Adrenal gland (tissue), 12 donors: ENCODE data around the gene PTBP2. TPM values are rescaled to one million over a fixed set of nuclear protein-coding genes. Genes with fewer than 3 reads are reported as not detected.

Experiments used
- DNase-seq, 7 donors: peaks; one replicate each; pipeline ENCODE4 v3.0.0-alpha.2; 2019 to 2020
- H3K27ac ChIP-seq, 5 donors: fragments of 200-600 bp; sonication (generic) in 4 of 5; 1 replicate in 3 of 5; 2 replicates in 2 of 5; pipeline versions ENCODE4 v1.5.1 to v1.8.0; 2016 to 2020; ENCODE audit warnings: mild to moderate bottlenecking in 1 of 5
- H3K27me3 ChIP-seq: fragments of 200-600 bp; 2 replicates; pipeline ENCODE4 v1.8.0; 2021
- H3K36me3 ChIP-seq, 2 donors: fragments of 200-600 bp; replicated peaks in 1 of 2; 1 replicate in 1 of 2; 2 replicates in 1 of 2; pipeline versions ENCODE4 v1.5.1 to v1.8.0; 2018 to 2022
- H3K4me1 ChIP-seq, 2 donors: fragments of 200-600 bp; replicated peaks in 1 of 2; 1 replicate in 1 of 2; 2 replicates in 1 of 2; pipeline versions ENCODE4 v1.5.1 to v1.8.0; 2018 to 2021
- H3K4me3 ChIP-seq, 4 donors: fragments of 200-600 bp; sonication (generic) in 3 of 4; one replicate each; pipeline ENCODE4 v1.5.1; 2016 to 2018
- H3K9me3 ChIP-seq, 3 donors: fragments of 200-600 bp; sonication (generic) in 1 of 3; replicated peaks in 1 of 3; 1 replicate in 2 of 3; 2 replicates in 1 of 3; pipeline versions ENCODE4 v1.5.1 to v1.8.0; 2016 to 2021
- POLR2A ChIP-seq, 2 donors: fragments of 450-650 bp; IDR thresholded peaks; one replicate each; pipeline ENCODE4 v1.6.1; 2017; ENCODE audit warnings: antibody characterized with exemption in 2 of 2, mild to moderate bottlenecking in 2 of 2, moderate library complexity in 1 of 2
- WGBS, 4 donors: extraction: QIAGEN DNeasy Blood & Tissue Kit in 2 of 4; methylation state at CpG; one replicate each; pipeline versions ENCODE4 v1.1.5 to v1.1.7; 2013 to 2017; 5-methylcytosine and 5-hydroxymethylcytosine counted together
- intact Hi-C, 2 donors: fragments of 100-400 bp; cut with DNase I; formaldehyde crosslinking; loops; one replicate each; pipeline versions ENCODE4 v1.14.1 to v1.15.0; 2022 to 2023
- polyA plus RNA-seq, 3 donors: library from polyadenylated mRNA; stranded (reverse); fragments of 200-250 nt in 2 of 3; fragments of 350-450 nt in 1 of 3; fragmentation: Illumina TruSeq in 1 of 3; extraction: RNeasy Lipid Tissue Mini Kit (QIAGEN cat#74804) in 1 of 3; gene quantifications; one replicate each; pipeline ENCODE4 v1.2.3, GENCODE V29; 2013 to 2014
- total RNA-seq, 9 donors: library from RNA; depleted of rRNA in 4 of 9; stranded (reverse); fragments of >200 nt in 4 of 9; fragments of 120-200 nt in 1 of 9; fragmentation: NEBNext Ultra II Directional in 1 of 9; extraction: Animal tissue kit (Norgen Biotek cat#: 25700) in 1 of 9; gene quantifications; one replicate each; pipeline versions ENCODE4 v1.1.0 to v1.2.4, GENCODE V29; 2013 to 2023
- TF ChIP-seq, protein P1 (sequence below), 6 experiments: fragments of 450-650 bp in 4 of 6; fragments of 200-600 bp in 2 of 6; sonication (generic) in 1 of 6; IDR thresholded peaks; 1 replicate in 5 of 6; 2 replicates in 1 of 6; pipeline versions ENCODE4 v1.5.1 to v1.8.0; 2016 to 2021; ENCODE audit warnings: antibody characterized with exemption in 6 of 6, mild to moderate bottlenecking in 2 of 6, moderate library complexity in 1 of 6
- donor health status: healthy with polysubstance abuse.
- donor health status: Bipolar disorder and iron deficiency.
- donor health status: DM: yes; HTN: yes; CAD: no.
- donor health status: DM: no; HTN: no; CAD: no.
- donor health status: DM: no; HTN: no; CAD: no.
- donor health status: DM: yes; HTN: yes; CAD: no.

PTBP2 gene
- total and polyA plus RNA-seq, 12 donors = 6.2 to 42.4 (median 20.1) TPM

DNA sequence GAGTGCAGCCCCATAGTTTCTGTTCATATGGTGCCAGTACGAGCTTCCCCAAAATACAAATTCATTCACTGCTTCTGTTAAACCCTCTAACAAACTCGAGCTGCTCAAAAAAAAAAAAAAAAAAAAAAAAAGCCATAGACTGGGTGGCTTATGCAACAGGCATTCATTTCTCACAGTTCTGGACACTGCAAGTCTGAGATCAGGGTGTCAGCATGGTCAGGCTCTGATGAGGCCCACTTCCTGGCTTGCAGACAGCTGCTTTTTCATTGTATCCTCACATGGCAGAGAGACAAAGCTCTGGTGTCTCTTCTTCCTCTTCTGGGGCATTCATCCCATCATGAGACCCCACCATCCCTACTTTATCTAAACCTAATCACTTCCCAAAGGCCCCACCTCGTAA lies 121.6 kb downstream of the PTBP2 start:
- WGBS, 4 donors = 61 to 78% (median 70%) methylated on average over 3 of the region's 3 CpGs
- no peak for TF ChIP-seq POLR2A (IDR thresholded peaks at IDR 0.05)
- TF ChIP-seq, protein P1, sequence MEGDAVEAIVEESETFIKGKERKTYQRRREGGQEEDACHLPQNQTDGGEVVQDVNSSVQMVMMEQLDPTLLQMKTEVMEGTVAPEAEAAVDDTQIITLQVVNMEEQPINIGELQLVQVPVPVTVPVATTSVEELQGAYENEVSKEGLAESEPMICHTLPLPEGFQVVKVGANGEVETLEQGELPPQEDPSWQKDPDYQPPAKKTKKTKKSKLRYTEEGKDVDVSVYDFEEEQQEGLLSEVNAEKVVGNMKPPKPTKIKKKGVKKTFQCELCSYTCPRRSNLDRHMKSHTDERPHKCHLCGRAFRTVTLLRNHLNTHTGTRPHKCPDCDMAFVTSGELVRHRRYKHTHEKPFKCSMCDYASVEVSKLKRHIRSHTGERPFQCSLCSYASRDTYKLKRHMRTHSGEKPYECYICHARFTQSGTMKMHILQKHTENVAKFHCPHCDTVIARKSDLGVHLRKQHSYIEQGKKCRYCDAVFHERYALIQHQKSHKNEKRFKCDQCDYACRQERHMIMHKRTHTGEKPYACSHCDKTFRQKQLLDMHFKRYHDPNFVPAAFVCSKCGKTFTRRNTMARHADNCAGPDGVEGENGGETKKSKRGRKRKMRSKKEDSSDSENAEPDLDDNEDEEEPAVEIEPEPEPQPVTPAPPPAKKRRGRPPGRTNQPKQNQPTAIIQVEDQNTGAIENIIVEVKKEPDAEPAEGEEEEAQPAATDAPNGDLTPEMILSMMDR (IDR thresholded peaks at IDR 0.05) = no peak
- Histone ChIP-seq H3K9me3 (no peaks in the 10 kb centered on the region), H3K27ac (no peak overlapping the region), H3K27me3 (no peaks in the 10 kb centered on the region), H3K4me1 (no peaks in the 10 kb centered on the region), H3K36me3 (no peaks in the 10 kb centered on the region), H3K4me3 (no peak overlapping the region)
- DNase-seq = no peak
- intact Hi-C loops = loop anchor here in 1 of 2 donors (10.0 kb wide), 1 partner anchor 608 kb away; no protein-coding TSS in a partner anchor

DNA sequence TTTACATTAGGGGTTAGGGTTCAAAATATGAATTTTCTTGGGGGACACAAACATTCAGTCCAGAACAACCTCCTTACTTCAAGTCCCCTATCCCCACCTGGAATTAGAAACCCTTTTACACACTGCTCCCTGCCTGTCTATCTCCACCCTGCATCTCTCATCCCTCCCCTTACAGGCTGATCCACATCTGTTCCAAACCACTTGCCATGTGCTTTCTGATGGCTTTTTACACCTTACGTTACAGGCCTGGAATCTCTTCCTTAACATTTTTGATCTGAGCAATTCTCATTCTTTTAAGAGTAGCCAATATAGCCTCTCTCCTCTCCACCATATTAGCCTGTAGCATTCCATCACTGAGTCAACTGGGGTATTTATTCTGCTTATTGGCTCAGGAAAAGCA lies 122.0 kb downstream of the PTBP2 start:
- H3K4me1 ChIP-seq = no peaks in the 10 kb centered on the region
- H3K36me3 ChIP-seq = no peaks in the 10 kb centered on the region
- no peak for TF ChIP-seq POLR2A (IDR thresholded peaks at IDR 0.05)
- TF ChIP-seq, protein P1 (IDR thresholded peaks at IDR 0.05) = no peak
- intact Hi-C loops = loop anchor here in 1 of 2 donors (10.0 kb wide), 1 partner anchor 609 kb away; no protein-coding TSS in a partner anchor
- no peaks in the 10 kb centered on the region for H3K9me3 ChIP-seq
- H3K27me3 ChIP-seq = no peaks in the 10 kb centered on the region
- WGBS, 4 donors = 89 to 95% (median 90%) methylated on average over 1 of the region's 1 CpG
- no peak overlapping the region for H3K4me3 ChIP-seq
- no peak overlapping the region for H3K27ac ChIP-seq
- DNase-seq = no peak

DNA sequence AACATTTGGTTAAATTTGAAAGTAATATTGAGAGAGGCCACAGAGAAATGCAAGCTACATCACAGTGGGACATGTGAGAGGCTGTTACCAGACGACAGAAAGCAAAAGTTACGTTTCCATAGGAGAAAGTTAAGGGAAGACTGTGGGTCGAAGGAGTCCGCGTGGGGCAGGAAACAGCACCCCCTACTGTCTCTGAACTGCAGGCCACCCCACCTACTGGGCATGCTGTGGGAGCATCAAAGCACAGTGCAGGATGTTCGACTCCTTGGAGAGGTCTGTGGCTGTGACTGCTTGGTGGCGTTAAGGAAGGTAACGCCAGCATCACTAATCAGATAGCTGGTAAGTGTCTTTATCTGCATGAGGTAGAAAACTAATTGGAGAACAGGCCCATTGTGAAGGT lies 123.9 kb downstream of the PTBP2 start:
- peak; percentile 40 to 78 (median 64) for DNase-seq
- H3K9me3 ChIP-seq = no peaks in the 10 kb centered on the region
- no peak overlapping the region for H3K27ac ChIP-seq
- H3K36me3 ChIP-seq = no peaks in the 10 kb centered on the region
- no peaks in the 10 kb centered on the region for H3K4me1 ChIP-seq
- no peaks in the 10 kb centered on the region for H3K27me3 ChIP-seq
- intact Hi-C loops = loop anchor here in 1 of 2 donors (10.0 kb wide), 1 partner anchor 611 kb away; no protein-coding TSS in a partner anchor
- TF ChIP-seq, protein P1 (IDR thresholded peaks at IDR 0.05) = peak; percentile 50 to 77 (median 70)
- TF ChIP-seq POLR2A (IDR thresholded peaks at IDR 0.05) = no peak
- 49 to 78% (median 59%) methylated on average over 8 of the region's 8 CpGs for WGBS, 4 donors
- H3K4me3 ChIP-seq = no peak overlapping the region

DNA sequence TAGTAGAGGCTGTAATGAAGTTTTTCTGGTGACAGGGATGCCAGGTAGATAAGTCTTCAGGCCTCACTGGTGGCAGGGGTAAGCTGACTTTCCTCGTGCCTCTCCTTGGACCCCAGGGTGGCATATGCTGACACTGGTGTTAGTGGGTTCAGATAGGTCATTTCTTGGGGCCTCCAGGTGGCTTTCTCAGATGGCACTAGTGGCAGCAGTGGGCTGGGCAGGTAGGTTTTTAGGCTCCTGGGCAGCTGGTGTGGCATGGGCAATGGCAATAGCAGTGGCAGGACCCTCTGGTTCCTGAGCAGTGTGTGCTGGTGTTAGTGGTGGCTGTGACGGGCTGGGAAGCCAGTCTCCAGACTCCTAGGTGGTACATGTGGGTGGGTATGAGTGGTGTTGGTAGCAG lies 140.3 kb downstream of the PTBP2 start:
- TF ChIP-seq POLR2A (IDR thresholded peaks at IDR 0.05) = no peak
- TF ChIP-seq, protein P1 (IDR thresholded peaks at IDR 0.05) = no peak
- H3K4me3 ChIP-seq = no peak overlapping the region
- WGBS, 4 donors = 70 to 100% (median 85%) methylated on average over 1 to 2 of the region's 2 CpGs
- no peaks in the 10 kb centered on the region for H3K36me3 ChIP-seq
- intact Hi-C loops = no loop called here
- H3K27me3 ChIP-seq = no peaks in the 10 kb centered on the region
- no peaks in the 10 kb centered on the region for H3K4me1 ChIP-seq
- no peak overlapping the region for H3K27ac ChIP-seq
- no peaks in the 10 kb centered on the region for H3K9me3 ChIP-seq
- DNase-seq = no peak
